WTC11 (cell line): ENCODE results near the gene PRTFDC1.

ENCODE experiments used
- ESRRA ChIP-seq: sonication (generic); formaldehyde crosslinking; IDR thresholded peaks from 2 replicates; pipeline ENCODE4 v1.8.1; 2022; ENCODE audit warnings: mild to moderate bottlenecking, missing genetic modification reagents, borderline replicate concordance
- SMAD3 ChIP-seq: sonication (generic); formaldehyde crosslinking; IDR thresholded peaks from 2 replicates; pipeline ENCODE4 v1.8.0; 2022; ENCODE audit warnings: missing genetic modification reagents, mild to moderate bottlenecking, borderline replicate concordance
- SMAD4 ChIP-seq: sonication (generic); formaldehyde crosslinking; IDR thresholded peaks from 2 replicates; pipeline ENCODE4 v1.8.0; 2022; ENCODE audit warnings: mild to moderate bottlenecking, missing genetic modification reagents
- ZBTB21 ChIP-seq: sonication (generic); formaldehyde crosslinking; IDR thresholded peaks from 2 replicates; pipeline ENCODE4 v1.8.1; 2023; ENCODE audit warnings: mild to moderate bottlenecking, missing genetic modification reagents, borderline replicate concordance
- ZNF423 ChIP-seq: fragments of 250-450 bp; sonication (Bioruptor Pico); IDR thresholded peaks from 2 replicates; pipeline ENCODE4 v2.1.2; 2022; ENCODE audit warnings: mild to moderate bottlenecking, moderate library complexity
- TF ChIP-seq, protein P1 (sequence below): fragments of 200-600 bp; IDR thresholded peaks from 2 replicates; pipeline ENCODE4 v1.8.0; 2022; ENCODE audit warnings: antibody characterized with exemption
- TF ChIP-seq, protein P2 (sequence below): sonication (generic); formaldehyde crosslinking; IDR thresholded peaks from 2 replicates; pipeline ENCODE4 v1.8.0; 2022; ENCODE audit warnings: mild to moderate bottlenecking, missing genetic modification reagents
- TF ChIP-seq, protein P3 (sequence below): sonication (generic); formaldehyde crosslinking; IDR thresholded peaks from 2 replicates; pipeline ENCODE4 v1.8.1; 2023; ENCODE audit warnings: mild to moderate bottlenecking, missing genetic modification reagents

DNA sequence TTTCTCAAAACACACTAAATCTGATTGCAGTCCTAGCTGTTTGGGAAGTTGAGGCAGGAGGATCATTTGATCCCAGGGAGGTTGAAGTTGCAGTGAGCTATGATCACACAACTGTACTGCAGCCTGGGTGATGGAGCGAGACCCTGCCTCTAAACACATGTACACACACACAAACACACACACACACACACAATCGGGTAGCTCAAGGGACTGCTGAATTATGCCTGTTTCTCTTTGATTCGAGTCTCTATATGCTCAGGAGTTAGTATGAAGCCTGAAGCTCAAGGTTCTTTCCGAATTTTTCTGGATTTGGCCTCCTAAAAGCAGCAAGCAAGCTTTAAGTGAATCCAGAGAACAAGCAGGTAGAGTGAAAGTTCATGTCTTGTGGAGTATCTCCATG is 22.5 kb downstream of the PRTFDC1 start:
- TF ChIP-seq ZNF423 (no peak), SMAD3 (CRISPR knock-in tag) (no peak), ESRRA (no peak), SMAD4 (CRISPR knock-in tag) (no peak), ZBTB21 (no peak)
- TF ChIP-seq, protein P1, sequence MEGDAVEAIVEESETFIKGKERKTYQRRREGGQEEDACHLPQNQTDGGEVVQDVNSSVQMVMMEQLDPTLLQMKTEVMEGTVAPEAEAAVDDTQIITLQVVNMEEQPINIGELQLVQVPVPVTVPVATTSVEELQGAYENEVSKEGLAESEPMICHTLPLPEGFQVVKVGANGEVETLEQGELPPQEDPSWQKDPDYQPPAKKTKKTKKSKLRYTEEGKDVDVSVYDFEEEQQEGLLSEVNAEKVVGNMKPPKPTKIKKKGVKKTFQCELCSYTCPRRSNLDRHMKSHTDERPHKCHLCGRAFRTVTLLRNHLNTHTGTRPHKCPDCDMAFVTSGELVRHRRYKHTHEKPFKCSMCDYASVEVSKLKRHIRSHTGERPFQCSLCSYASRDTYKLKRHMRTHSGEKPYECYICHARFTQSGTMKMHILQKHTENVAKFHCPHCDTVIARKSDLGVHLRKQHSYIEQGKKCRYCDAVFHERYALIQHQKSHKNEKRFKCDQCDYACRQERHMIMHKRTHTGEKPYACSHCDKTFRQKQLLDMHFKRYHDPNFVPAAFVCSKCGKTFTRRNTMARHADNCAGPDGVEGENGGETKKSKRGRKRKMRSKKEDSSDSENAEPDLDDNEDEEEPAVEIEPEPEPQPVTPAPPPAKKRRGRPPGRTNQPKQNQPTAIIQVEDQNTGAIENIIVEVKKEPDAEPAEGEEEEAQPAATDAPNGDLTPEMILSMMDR = no peak
- TF ChIP-seq, protein P2, sequence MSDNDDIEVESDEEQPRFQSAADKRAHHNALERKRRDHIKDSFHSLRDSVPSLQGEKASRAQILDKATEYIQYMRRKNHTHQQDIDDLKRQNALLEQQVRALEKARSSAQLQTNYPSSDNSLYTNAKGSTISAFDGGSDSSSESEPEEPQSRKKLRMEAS (CRISPR knock-in tag) = no peak
- TF ChIP-seq, protein P3, sequence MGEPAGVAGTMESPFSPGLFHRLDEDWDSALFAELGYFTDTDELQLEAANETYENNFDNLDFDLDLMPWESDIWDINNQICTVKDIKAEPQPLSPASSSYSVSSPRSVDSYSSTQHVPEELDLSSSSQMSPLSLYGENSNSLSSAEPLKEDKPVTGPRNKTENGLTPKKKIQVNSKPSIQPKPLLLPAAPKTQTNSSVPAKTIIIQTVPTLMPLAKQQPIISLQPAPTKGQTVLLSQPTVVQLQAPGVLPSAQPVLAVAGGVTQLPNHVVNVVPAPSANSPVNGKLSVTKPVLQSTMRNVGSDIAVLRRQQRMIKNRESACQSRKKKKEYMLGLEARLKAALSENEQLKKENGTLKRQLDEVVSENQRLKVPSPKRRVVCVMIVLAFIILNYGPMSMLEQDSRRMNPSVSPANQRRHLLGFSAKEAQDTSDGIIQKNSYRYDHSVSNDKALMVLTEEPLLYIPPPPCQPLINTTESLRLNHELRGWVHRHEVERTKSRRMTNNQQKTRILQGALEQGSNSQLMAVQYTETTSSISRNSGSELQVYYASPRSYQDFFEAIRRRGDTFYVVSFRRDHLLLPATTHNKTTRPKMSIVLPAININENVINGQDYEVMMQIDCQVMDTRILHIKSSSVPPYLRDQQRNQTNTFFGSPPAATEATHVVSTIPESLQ (CRISPR knock-in tag) = no peak
